Measurements from ENCODE around the gene ABI1. TPM values are rescaled to one million over a fixed set of nuclear protein-coding genes. Genes with fewer than 3 reads are reported as not detected.
A peak's percentile ranks its signal among the peaks of the same experiment; 100 is the strongest.
"Not testable (repeated sequence)": the region's sequence is repeated elsewhere in the genome, so short reads cannot be mapped to it uniquely, and the experiment has no call there.

Gene ABI1
- 34.6 TPM for polyA plus RNA-seq (2013, experiment 1 of 4)
- 29.4 TPM for polyA plus RNA-seq (2013, experiment 2 of 4)
- polyA plus RNA-seq (2013, experiment 3 of 4), result 25.6 TPM
- 28.9 TPM for polyA plus RNA-seq (2013, experiment 4 of 4)

GRCh38 chr10:26860443-26861204 is at the start of gene ABI1:
Gene ABI1 (minus strand): TSS chr10:26860958. CDS start chr10:26860863, 95 bp downstream.
- Histone ChIP-seq H3K9me3 (ENCODE audit: control insufficient read depth, low read length) (no peaks in the 10 kb centered on the region), H3K36me3 (ENCODE audit: control insufficient read depth, insufficient read depth, low read length) (no peaks in the 10 kb centered on the region), H3K4me3 (ENCODE audit: insufficient read depth, low read depth, low read length) (peak within 1 kb of the TSS; percentile 68), H3K4me1 (ENCODE audit: control insufficient read depth, insufficient read depth, low read length) (peaks cover 7% of the 10 kb centered on the region), H3K27ac (ENCODE audit: insufficient read depth, low read depth, low read length, poor library complexity, severe bottlenecking) (peak within 1 kb of the TSS; percentile 83), H3K27me3 (ENCODE audit: control insufficient read depth, insufficient read depth, low read length, poor library complexity, severe bottlenecking) (no peaks in the 10 kb centered on the region)
- 0% methylated on average over 59 of the region's 59 CpGs for WGBS, 2 experiments

DNA sequence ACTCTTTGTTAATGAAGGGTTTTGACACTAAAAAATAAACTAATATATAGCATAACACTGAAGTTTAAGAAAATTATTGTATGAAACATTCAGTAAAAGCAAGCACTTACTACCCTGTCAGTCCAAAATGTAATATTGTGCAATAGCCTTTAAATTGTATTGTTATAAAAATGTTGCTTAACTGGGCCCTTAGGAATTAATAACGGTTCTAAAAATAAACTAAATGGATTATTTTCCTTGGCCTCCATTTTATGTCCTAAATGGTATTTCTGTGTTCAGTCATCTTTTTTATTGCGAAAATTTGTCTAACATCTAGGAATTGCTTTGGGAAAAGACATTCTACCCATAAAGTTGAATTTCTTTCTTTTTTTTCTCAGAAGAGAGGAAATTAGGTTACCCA is 49.0 kb upstream of the ABI1 start:
- Histone ChIP-seq H3K9me3 (ENCODE audit: control insufficient read depth, low read length) (no peaks in the 10 kb centered on the region), H3K27ac (ENCODE audit: insufficient read depth, low read depth, low read length, poor library complexity, severe bottlenecking) (no peak overlapping the region), H3K4me3 (ENCODE audit: insufficient read depth, low read depth, low read length) (no peak overlapping the region), H3K27me3 (ENCODE audit: control insufficient read depth, insufficient read depth, low read length, poor library complexity, severe bottlenecking) (no peaks in the 10 kb centered on the region), H3K4me1 (ENCODE audit: control insufficient read depth, insufficient read depth, low read length) (no peaks in the 10 kb centered on the region), H3K36me3 (ENCODE audit: control insufficient read depth, insufficient read depth, low read length) (no peaks in the 10 kb centered on the region)
- WGBS, 2 experiments, result 90 to 100% methylated on average over 2 of the region's 2 CpGs

DNA sequence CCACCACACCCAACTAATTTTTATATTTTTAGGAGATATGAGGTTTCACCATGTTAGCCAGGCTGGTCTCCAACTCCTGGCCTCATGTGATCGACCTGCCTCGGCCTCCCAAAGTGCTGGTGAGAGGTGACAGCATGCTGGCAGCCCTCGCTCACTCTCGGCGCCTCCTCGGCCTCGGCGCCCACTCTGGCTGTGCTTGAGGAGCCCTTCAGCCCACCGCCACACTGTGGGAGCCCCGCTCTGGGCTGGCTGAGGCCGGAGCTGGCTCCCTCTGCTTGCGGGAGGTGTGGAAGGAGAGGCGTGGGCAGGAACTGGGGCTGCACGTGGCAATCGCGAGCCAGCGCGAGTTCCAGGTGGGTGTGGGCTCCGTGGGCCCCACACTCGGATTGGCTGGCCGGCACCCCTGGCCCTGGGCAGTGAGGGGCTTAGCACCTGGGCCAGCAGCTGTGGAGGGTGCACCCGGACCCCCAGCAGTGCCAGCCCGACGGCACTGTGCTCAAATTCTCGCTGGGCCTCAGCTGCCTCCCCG is 44.6 kb upstream of the ABI1 start:
- not testable (repeated sequence) for H3K4me3 ChIP-seq (ENCODE audit: insufficient read depth, low read depth, low read length); H3K36me3 ChIP-seq (ENCODE audit: control insufficient read depth, insufficient read depth, low read length); H3K9me3 ChIP-seq (ENCODE audit: control insufficient read depth, low read length); H3K27me3 ChIP-seq (ENCODE audit: control insufficient read depth, insufficient read depth, low read length, poor library complexity, severe bottlenecking); H3K4me1 ChIP-seq (ENCODE audit: control insufficient read depth, insufficient read depth, low read length); H3K27ac ChIP-seq (ENCODE audit: insufficient read depth, low read depth, low read length, poor library complexity, severe bottlenecking)
- WGBS, 2 experiments, result 93% methylated on average over 26 of the region's 26 CpGs

DNA sequence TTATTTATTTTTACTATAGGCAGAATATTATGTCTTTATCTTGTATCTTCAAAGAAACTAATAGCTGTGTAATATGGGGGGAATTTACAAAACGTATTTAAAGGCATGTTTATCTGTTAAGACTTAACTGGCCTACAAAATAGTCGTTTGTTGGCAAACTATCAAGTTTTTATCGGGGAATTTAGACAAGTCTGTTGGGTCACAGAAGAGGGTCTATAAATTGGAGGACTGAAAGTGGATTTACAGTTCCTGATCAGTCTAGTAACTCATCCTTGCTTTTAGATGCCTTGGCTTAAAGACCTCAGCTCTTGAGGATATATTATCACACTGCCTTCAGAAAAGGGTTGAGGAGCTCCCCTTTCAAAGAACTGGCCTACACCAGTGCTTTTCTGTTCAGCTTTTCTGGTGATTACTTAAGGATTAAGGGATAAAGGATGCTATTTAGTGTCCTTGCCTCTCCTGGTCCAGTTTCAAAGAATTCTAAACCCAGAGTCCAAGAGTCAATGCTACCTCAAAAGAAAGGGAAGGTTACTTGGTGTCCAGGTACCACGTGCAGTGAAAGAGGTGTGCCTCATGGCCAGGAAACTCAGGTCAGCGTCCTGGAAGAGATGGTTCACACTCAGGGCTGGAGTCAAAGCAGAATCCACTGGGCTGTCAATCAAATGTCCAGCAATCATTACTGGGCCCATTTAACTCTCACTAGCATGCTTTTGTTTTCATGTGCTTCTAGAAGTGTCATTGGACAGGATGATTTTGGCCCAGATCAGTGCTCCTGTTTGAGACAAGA is 42.9 kb upstream of the ABI1 start:
- Histone ChIP-seq H3K27me3 (ENCODE audit: control insufficient read depth, insufficient read depth, low read length, poor library complexity, severe bottlenecking) (no peaks in the 10 kb centered on the region), H3K4me3 (ENCODE audit: insufficient read depth, low read depth, low read length) (no peak overlapping the region), H3K4me1 (ENCODE audit: control insufficient read depth, insufficient read depth, low read length) (no peaks in the 10 kb centered on the region), H3K27ac (ENCODE audit: insufficient read depth, low read depth, low read length, poor library complexity, severe bottlenecking) (no peak overlapping the region), H3K9me3 (ENCODE audit: control insufficient read depth, low read length) (no peaks in the 10 kb centered on the region), H3K36me3 (ENCODE audit: control insufficient read depth, insufficient read depth, low read length) (no peaks in the 10 kb centered on the region)
- 72 to 73% methylated on average over 5 of the region's 5 CpGs for WGBS, 2 experiments

- H3K36me3 ChIP-seq (ENCODE audit: control insufficient read depth, insufficient read depth, low read length); H3K4me1 ChIP-seq (ENCODE audit: control insufficient read depth, insufficient read depth, low read length); H3K27ac ChIP-seq (ENCODE audit: insufficient read depth, low read depth, low read length, poor library complexity, severe bottlenecking); H3K27me3 ChIP-seq (ENCODE audit: control insufficient read depth, insufficient read depth, low read length, poor library complexity, severe bottlenecking); H3K4me3 ChIP-seq (ENCODE audit: insufficient read depth, low read depth, low read length); H3K9me3 ChIP-seq (ENCODE audit: control insufficient read depth, low read length): not testable (repeated sequence)
- 74 to 79% methylated on average over 7 of the region's 11 CpGs for WGBS, 2 experiments
Measured at GRCh38 chr10:26892306-26892923, 31.7 kb upstream of the ABI1 start.

DNA sequence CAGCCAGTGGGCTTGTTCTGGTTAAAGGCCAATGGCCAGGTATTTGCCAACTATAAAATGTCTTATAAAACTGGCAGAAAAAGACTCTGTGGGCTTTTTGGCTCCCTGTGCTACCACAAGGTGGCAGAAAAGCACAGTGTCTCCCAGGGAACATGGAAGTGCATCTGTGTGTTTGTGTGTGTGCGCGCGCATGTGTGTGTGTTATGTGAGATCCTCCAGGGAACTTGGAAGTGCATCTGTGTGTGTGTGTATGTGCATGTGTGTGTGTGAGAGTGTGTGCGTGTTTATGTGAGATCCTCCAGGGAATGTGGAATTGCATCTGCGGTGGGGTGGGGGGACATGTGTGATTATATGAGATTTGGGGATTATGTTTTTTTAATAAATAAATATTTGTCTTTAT is 30.2 kb upstream of the ABI1 start:
- no peak overlapping the region for H3K27ac ChIP-seq (ENCODE audit: insufficient read depth, low read depth, low read length, poor library complexity, severe bottlenecking)
- WGBS, 2 experiments, result 85 to 87% methylated on average over 4 to 5 of the region's 5 CpGs
- no peaks in the 10 kb centered on the region for H3K4me1 ChIP-seq (ENCODE audit: control insufficient read depth, insufficient read depth, low read length)
- no peaks in the 10 kb centered on the region for H3K36me3 ChIP-seq (ENCODE audit: control insufficient read depth, insufficient read depth, low read length)
- H3K27me3 ChIP-seq (ENCODE audit: control insufficient read depth, insufficient read depth, low read length, poor library complexity, severe bottlenecking), result no peaks in the 10 kb centered on the region
- H3K4me3 ChIP-seq (ENCODE audit: insufficient read depth, low read depth, low read length), result no peak overlapping the region
- H3K9me3 ChIP-seq (ENCODE audit: control insufficient read depth, low read length), result no peaks in the 10 kb centered on the region

DNA sequence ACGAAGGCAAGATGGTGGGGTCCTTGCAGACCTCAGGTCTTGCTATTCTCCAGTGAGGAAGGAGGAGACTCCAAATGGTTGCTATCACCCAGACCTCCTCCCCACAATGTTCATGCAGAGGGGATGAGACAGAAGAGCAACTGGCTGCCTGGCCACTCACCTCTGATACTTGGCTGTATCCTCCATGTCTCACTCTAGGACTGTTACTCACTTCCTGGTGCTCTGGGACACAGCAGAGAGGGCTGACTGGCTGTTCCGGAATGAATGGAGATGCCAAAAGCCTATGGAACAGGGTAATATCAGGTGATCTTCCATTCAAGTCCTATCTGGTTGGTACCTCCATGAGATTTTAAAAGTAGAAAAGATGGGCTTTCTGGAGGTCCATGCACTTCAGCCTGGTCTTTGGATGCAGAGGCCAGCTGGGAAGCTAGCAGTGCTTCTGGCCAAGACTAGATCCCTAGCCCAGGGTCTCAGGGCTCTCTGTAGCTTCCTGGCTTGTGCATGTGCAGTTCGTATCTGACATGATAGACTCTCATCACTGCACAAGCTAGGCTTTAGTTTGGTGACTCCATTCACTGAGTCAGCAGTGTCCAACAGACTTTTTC is 27.0 kb upstream of the ABI1 start:
- Histone ChIP-seq H3K36me3 (ENCODE audit: control insufficient read depth, insufficient read depth, low read length) (no peaks in the 10 kb centered on the region), H3K27me3 (ENCODE audit: control insufficient read depth, insufficient read depth, low read length, poor library complexity, severe bottlenecking) (no peaks in the 10 kb centered on the region), H3K27ac (ENCODE audit: insufficient read depth, low read depth, low read length, poor library complexity, severe bottlenecking) (no peak overlapping the region), H3K4me1 (ENCODE audit: control insufficient read depth, insufficient read depth, low read length) (no peaks in the 10 kb centered on the region), H3K4me3 (ENCODE audit: insufficient read depth, low read depth, low read length) (no peak overlapping the region), H3K9me3 (ENCODE audit: control insufficient read depth, low read length) (no peaks in the 10 kb centered on the region)
- 89 to 93% methylated on average over 3 of the region's 3 CpGs for WGBS, 2 experiments

GRCh38 chr10:26881600-26882331 is 21.0 kb upstream of the ABI1 start:
- Histone ChIP-seq H3K4me3 (ENCODE audit: insufficient read depth, low read depth, low read length) (no peak overlapping the region), H3K4me1 (ENCODE audit: control insufficient read depth, insufficient read depth, low read length) (no peaks in the 10 kb centered on the region), H3K9me3 (ENCODE audit: control insufficient read depth, low read length) (no peaks in the 10 kb centered on the region), H3K27me3 (ENCODE audit: control insufficient read depth, insufficient read depth, low read length, poor library complexity, severe bottlenecking) (no peaks in the 10 kb centered on the region), H3K27ac (ENCODE audit: insufficient read depth, low read depth, low read length, poor library complexity, severe bottlenecking) (no peak overlapping the region), H3K36me3 (ENCODE audit: control insufficient read depth, insufficient read depth, low read length) (no peaks in the 10 kb centered on the region)
- 18 to 20% methylated on average over 9 of the region's 10 CpGs for WGBS, 2 experiments

DNA sequence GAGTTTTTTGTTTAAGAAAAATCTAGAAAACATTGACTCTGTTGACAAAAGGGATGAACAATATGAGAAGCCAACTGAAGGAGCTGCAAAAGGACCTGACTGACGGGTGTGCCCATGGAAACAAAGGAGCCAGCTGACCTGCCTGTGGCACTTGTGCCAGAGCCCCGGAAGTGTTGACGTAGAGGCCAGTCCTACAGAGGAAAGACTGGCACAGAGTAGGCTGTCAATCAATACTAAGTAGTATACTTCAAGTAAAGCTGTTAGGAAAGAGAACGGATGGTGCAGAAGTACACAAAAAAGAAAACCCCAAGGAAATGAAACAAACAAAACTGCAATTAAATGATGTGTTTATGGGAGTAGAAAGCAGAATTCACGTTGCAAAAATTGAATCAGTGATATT is 19.0 kb upstream of the ABI1 start:
- 79 to 85% methylated on average over 5 of the region's 5 CpGs for WGBS, 2 experiments
- no peak overlapping the region for H3K27ac ChIP-seq (ENCODE audit: insufficient read depth, low read depth, low read length, poor library complexity, severe bottlenecking)
- no peak overlapping the region for H3K4me3 ChIP-seq (ENCODE audit: insufficient read depth, low read depth, low read length)
- no peaks in the 10 kb centered on the region for H3K36me3 ChIP-seq (ENCODE audit: control insufficient read depth, insufficient read depth, low read length)
- H3K4me1 ChIP-seq (ENCODE audit: control insufficient read depth, insufficient read depth, low read length), result no peaks in the 10 kb centered on the region
- no peaks in the 10 kb centered on the region for H3K27me3 ChIP-seq (ENCODE audit: control insufficient read depth, insufficient read depth, low read length, poor library complexity, severe bottlenecking)
- H3K9me3 ChIP-seq (ENCODE audit: control insufficient read depth, low read length), result no peaks in the 10 kb centered on the region
